ENCODE data around the gene TNFRSF12A.

The TNFRSF12A gene

GRCh38 chr16:3047387-3047720 lies 27.2 kb downstream of the TNFRSF12A start (continued):
- TF ChIP-seq, protein P1, sequence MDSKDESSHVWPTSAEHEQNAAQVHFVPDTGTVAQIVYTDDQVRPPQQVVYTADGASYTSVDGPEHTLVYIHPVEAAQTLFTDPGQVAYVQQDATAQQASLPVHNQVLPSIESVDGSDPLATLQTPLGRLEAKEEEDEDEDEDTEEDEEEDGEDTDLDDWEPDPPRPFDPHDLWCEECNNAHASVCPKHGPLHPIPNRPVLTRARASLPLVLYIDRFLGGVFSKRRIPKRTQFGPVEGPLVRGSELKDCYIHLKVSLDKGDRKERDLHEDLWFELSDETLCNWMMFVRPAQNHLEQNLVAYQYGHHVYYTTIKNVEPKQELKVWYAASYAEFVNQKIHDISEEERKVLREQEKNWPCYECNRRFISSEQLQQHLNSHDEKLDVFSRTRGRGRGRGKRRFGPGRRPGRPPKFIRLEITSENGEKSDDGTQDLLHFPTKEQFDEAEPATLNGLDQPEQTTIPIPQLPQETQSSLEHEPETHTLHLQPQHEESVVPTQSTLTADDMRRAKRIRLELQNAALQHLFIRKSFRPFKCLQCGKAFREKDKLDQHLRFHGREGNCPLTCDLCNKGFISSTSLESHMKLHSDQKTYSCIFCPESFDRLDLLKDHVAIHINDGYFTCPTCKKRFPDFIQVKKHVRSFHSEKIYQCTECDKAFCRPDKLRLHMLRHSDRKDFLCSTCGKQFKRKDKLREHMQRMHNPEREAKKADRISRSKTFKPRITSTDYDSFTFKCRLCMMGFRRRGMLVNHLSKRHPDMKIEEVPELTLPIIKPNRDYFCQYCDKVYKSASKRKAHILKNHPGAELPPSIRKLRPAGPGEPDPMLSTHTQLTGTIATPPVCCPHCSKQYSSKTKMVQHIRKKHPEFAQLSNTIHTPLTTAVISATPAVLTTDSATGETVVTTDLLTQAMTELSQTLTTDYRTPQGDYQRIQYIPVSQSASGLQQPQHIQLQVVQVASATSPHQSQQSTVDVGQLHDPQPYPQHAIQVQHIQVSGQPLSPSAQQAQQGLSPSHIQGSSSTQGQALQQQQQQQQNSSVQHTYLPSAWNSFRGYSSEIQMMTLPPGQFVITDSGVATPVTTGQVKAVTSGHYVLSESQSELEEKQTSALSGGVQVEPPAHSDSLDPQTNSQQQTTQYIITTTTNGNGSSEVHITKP (tag by site-specific recombination; IDR thresholded peaks at IDR 0.05): no peak
- TF ChIP-seq ZNF112 (tag by site-specific recombination; IDR thresholded peaks at IDR 0.05) (no peak), HOXD13 (CRISPR knock-in tag; IDR thresholded peaks at IDR 0.05; ENCODE audit: borderline replicate concordance) (no peak), KLF8 (tag by site-specific recombination; IDR thresholded peaks at IDR 0.05) (no peak), YY2 (tag by site-specific recombination; IDR thresholded peaks at IDR 0.05) (no peak), BCL11B (tag by site-specific recombination; IDR thresholded peaks at IDR 0.05; ENCODE audit: low read depth) (no peak), ZNF239 (tag by site-specific recombination; IDR thresholded peaks at IDR 0.05) (peak; percentile 90), ZNF2 (tag by site-specific recombination; IDR thresholded peaks at IDR 0.05) (no peak), ZNF514 (tag by site-specific recombination; IDR thresholded peaks at IDR 0.05) (no peak), ZFP3 (tag by site-specific recombination; IDR thresholded peaks at IDR 0.05; ENCODE audit: low read depth) (no peak), ZNF433 (tag by site-specific recombination; IDR thresholded peaks at IDR 0.05; ENCODE audit: low read depth) (no peak), ZNF121 (tag by site-specific recombination; IDR thresholded peaks at IDR 0.05) (no peak), ZNF10 (tag by site-specific recombination; IDR thresholded peaks at IDR 0.05) (no peak), WT1 (tag by site-specific recombination; IDR thresholded peaks at IDR 0.05) (no peak), ZNF692 (tag by site-specific recombination; IDR thresholded peaks at IDR 0.05) (no peak), ZNF274 (IDR thresholded peaks at IDR 0.05; ENCODE audit: low read length) (no peak), ZNF274 (tag by site-specific recombination; IDR thresholded peaks at IDR 0.05; ENCODE audit: borderline replicate concordance) (no peak), ZNF214 (tag by site-specific recombination; IDR thresholded peaks at IDR 0.05; ENCODE audit: borderline replicate concordance) (no peak), ZIC2 (tag by site-specific recombination; IDR thresholded peaks at IDR 0.05) (no peak), KLF16 (tag by site-specific recombination; IDR thresholded peaks at IDR 0.05) (no peak)
- TF ChIP-seq, protein P2, sequence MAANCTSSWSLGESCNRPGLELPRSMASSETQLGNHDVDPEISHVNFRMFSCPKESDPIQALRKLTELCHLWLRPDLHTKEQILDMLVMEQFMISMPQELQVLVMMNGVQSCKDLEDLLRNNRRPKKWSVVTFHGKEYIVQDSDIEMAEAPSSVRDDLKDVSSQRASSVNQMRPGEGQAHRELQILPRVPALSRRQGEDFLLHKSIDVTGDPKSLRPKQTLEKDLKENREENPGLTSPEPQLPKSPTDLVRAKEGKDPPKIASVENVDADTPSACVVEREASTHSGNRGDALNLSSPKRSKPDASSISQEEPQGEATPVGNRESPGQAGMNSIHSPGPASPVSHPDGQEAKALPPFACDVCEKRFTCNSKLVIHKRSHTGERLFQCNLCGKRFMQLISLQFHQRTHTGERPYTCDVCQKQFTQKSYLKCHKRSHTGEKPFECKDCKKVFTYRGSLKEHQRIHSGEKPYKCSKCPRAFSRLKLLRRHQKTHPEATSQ (tag by site-specific recombination; IDR thresholded peaks at IDR 0.05): no peak
- TF ChIP-seq, protein P3, sequence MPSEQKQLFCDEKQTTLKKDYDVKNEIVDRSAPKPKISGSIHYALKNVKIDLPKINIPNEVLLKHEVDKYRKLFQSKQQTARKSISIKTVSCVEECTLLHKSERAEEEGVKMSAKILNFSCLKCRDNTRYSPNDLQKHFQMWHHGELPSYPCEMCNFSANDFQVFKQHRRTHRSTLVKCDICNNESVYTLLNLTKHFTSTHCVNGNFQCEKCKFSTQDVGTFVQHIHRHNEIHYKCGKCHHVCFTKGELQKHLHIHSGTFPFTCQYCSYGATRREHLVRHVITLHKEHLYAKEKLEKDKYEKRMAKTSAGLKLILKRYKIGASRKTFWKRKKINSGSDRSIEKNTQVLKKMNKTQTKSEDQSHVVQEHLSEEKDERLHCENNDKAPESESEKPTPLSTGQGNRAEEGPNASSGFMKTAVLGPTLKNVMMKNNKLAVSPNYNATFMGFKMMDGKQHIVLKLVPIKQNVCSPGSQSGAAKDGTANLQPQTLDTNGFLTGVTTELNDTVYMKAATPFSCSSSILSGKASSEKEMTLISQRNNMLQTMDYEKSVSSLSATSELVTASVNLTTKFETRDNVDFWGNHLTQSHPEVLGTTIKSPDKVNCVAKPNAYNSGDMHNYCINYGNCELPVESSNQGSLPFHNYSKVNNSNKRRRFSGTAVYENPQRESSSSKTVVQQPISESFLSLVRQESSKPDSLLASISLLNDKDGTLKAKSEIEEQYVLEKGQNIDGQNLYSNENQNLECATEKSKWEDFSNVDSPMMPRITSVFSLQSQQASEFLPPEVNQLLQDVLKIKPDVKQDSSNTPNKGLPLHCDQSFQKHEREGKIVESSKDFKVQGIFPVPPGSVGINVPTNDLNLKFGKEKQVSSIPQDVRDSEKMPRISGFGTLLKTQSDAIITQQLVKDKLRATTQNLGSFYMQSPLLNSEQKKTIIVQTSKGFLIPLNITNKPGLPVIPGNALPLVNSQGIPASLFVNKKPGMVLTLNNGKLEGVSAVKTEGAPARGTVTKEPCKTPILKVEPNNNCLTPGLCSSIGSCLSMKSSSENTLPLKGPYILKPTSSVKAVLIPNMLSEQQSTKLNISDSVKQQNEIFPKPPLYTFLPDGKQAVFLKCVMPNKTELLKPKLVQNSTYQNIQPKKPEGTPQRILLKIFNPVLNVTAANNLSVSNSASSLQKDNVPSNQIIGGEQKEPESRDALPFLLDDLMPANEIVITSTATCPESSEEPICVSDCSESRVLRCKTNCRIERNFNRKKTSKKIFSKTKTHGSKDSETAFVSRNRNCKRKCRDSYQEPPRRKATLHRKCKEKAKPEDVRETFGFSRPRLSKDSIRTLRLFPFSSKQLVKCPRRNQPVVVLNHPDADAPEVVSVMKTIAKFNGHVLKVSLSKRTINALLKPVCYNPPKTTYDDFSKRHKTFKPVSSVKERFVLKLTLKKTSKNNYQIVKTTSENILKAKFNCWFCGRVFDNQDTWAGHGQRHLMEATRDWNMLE (tag by site-specific recombination; conservative IDR thresholded peaks at IDR 0.05; ENCODE audit: low read depth): no peak
- TF ChIP-seq, protein P4, sequence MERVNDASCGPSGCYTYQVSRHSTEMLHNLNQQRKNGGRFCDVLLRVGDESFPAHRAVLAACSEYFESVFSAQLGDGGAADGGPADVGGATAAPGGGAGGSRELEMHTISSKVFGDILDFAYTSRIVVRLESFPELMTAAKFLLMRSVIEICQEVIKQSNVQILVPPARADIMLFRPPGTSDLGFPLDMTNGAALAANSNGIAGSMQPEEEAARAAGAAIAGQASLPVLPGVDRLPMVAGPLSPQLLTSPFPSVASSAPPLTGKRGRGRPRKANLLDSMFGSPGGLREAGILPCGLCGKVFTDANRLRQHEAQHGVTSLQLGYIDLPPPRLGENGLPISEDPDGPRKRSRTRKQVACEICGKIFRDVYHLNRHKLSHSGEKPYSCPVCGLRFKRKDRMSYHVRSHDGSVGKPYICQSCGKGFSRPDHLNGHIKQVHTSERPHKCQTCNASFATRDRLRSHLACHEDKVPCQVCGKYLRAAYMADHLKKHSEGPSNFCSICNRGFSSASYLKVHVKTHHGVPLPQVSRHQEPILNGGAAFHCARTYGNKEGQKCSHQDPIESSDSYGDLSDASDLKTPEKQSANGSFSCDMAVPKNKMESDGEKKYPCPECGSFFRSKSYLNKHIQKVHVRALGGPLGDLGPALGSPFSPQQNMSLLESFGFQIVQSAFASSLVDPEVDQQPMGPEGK (tag by site-specific recombination; IDR thresholded peaks at IDR 0.05): 0 out of 2 replicates have a peak, but pooled peaks have one; percentile 34
- TF ChIP-seq, protein P5, sequence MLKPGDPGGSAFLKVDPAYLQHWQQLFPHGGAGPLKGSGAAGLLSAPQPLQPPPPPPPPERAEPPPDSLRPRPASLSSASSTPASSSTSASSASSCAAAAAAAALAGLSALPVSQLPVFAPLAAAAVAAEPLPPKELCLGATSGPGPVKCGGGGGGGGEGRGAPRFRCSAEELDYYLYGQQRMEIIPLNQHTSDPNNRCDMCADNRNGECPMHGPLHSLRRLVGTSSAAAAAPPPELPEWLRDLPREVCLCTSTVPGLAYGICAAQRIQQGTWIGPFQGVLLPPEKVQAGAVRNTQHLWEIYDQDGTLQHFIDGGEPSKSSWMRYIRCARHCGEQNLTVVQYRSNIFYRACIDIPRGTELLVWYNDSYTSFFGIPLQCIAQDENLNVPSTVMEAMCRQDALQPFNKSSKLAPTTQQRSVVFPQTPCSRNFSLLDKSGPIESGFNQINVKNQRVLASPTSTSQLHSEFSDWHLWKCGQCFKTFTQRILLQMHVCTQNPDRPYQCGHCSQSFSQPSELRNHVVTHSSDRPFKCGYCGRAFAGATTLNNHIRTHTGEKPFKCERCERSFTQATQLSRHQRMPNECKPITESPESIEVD (tag by site-specific recombination; IDR thresholded peaks at IDR 0.05): no peak
- TF ChIP-seq, protein P6, sequence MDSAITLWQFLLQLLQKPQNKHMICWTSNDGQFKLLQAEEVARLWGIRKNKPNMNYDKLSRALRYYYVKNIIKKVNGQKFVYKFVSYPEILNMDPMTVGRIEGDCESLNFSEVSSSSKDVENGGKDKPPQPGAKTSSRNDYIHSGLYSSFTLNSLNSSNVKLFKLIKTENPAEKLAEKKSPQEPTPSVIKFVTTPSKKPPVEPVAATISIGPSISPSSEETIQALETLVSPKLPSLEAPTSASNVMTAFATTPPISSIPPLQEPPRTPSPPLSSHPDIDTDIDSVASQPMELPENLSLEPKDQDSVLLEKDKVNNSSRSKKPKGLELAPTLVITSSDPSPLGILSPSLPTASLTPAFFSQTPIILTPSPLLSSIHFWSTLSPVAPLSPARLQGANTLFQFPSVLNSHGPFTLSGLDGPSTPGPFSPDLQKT (IDR thresholded peaks at IDR 0.05; ENCODE audit: borderline replicate concordance, low read depth, low read length): no peak
